GM12801 (cell line): Measurements from ENCODE around the gene NAB2.

ENCODE experiments used
- CTCF ChIP-seq: IDR thresholded peaks from one replicate; pipeline ENCODE4 v1.5.1; 2011; ENCODE audit warnings: control low read depth; ENCODE audit not compliant: insufficient read length; ENCODE audit errors: extremely low read depth

The NAB2 gene

GRCh38 chr12:57088354-57089270, at the start of gene NAB2:
NAB2 (plus strand) TSS chr12:57089114; CDS start chr12:57089272, 158 bp downstream.
- TF ChIP-seq CTCF: no peak

- no peak for TF ChIP-seq CTCF
Observed at GRCh38 chr12:57040211-57040610, 48.7 kb upstream of the NAB2 start.

- TF ChIP-seq CTCF: no peak
Observed at GRCh38 chr12:57040750-57041149, 48.2 kb upstream of the NAB2 start.

- TF ChIP-seq CTCF: no peak
Observed at GRCh38 chr12:57042695-57043094, 46.2 kb upstream of the NAB2 start.

GRCh38 chr12:57044468-57044867, 44.4 kb upstream of the NAB2 start:
- no peak for TF ChIP-seq CTCF

- TF ChIP-seq CTCF: no peak
Observed at GRCh38 chr12:57044889-57045288, 44.0 kb upstream of the NAB2 start.

- TF ChIP-seq CTCF: no peak
Observed at GRCh38 chr12:57046086-57046791, 42.7 kb upstream of the NAB2 start.
